SK-MEL-5 (cell line): ENCODE measurements around the gene NUP133. TPM values are rescaled to one million over a fixed set of nuclear protein-coding genes. Genes with fewer than 3 reads are reported as not detected.
A peak's percentile ranks its signal among the peaks of the same experiment; 100 is the strongest.
"Not testable (repeated sequence)": the region's sequence is repeated elsewhere in the genome, so short reads cannot be mapped to it uniquely, and the experiment has no call there.

Experiments
- DNase-seq: peaks from one replicate; pipeline ENCODE4 v3.0.0-alpha.2; 2016; ENCODE audit warnings: low read depth, low spot score
- in situ Hi-C: cut with HindIII; loops from 2 replicates; pipeline ENCODE4 v1.10.0; 2016; ENCODE audit warnings: low sequenced_read_pairs, high pct_unique_total_duplicates, low pct_unique_long_range_greater_than_20kb
- total RNA-seq: library from RNA; depleted of rRNA; stranded (reverse); fragments of >200 nt; shearing (Covaris generic); gene quantifications from 2 replicates; pipeline ENCODE4 v1.2.3, GENCODE V29; 2014

Gene NUP133
- total RNA-seq, 1 experiment from 2014 or later = 44.5 TPM

DNA sequence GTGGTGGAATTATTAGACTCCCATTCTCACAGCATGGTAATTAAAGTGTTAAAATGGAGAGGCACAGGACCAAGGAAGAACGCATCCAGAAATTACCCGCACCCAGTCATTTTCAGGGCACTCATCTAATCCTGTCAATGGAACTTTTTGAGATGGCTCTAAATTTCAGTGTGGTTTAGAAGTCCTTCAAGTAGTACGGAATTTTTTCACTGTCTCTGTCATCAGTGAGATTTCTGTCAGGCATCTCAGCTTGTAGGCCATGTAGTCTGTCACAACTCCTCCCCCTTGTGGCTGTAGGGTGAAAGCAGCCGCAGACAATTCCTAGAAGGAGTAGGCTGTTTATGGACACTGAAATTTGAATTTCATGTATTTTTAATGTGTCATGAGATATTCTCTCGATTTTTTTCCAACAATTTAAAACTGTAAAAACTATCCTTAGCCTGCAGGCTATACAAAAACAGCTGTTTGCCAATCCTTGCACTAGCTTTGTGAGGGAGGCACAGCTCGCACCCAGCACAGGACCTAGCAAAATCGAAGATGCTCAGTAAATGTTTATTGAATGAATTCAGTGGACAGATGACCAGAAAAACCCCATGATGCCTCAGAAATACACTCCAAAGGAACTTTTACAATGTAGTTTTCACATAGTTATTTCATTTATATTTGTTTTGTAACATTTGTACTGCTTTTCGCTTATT, 6.6 kb upstream of the NUP133 start:
- in situ Hi-C loops = no loop called here
- peak; percentile 84 for DNase-seq

DNA sequence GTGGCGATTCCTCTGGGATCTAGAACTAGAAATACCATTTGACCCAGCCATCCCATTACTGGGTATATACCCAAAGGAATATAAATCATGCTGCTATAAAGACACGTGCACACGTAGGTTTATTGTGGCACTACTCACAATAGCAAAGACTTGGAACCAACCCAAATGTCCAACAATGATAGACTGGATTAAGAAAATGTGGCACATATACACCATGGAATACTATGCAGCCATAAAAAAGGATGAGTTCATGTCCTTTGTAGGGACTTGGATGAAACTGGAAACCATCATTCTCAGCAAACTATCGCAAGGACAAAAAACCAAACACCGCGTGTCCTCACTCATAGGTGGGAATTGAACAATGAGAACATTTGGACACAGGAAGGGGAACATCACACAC, 3.5 kb upstream of the NUP133 start:
- in situ Hi-C loops, DNase-seq: not testable (repeated sequence)

DNA sequence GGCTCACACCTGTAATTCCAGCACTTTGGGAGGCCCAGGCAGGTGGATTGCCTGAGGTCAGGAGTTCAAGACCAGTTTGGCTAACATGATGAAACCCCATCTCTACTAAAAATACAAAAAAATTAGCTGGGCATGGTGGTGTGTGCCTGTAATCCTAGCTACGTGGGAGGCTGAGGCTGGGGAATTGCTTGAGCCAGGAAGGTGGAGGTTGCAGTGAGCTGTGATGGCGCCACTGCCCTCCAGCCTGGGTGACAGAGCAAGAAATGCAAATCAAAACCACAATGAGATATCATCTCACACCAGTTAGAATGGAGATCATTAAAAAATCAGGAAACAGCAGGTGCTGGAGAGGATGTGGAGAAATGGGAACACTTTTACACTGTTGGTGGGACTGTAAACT, 3.1 kb upstream of the NUP133 start:
- DNase-seq, in situ Hi-C loops: not testable (repeated sequence)

DNA sequence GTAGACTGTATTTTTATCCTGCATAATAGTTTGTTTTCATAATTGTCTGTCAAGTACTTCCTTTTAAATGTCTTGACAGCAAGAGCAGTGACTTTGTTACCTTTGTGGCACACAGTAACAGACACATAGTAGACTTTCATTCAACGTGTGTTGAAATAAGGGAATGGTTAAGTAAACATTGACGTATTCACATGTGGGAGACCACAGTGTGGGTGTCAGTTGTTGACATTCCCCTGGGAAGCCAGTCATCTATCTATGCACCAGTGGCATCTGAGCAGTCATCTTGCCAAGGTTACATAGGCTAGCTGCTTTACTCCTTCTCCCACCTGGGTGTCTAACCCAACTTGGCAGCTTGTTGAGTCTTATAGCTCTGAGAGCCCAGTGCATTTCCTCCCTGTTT, 1.4 kb upstream of the NUP133 start:
- in situ Hi-C loops = no loop called here
- no peak for DNase-seq

DNA sequence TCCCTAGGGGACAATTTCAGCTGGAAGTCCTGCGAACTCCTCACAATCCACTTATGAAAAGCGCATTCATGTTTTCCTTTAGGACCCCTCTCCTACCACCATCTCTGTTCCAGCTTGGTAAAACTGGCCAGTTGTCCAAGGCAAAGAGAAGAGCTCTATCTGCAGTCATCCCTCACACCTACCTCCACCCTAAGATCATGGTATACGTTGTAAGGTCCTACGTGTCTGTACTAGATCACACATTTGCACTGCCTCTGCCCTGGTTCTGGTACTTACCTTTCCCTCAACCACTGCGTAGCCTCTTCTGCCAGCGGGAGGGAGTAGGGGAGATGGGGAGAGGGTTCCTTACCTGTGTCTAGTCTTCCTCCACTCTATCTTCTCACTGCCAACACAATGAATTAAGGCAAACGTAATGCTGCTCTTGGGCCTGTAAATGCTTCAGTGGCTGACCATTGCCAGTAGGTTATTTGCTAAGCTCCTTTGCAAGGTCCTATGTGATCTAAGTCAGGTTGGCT, 739 bp upstream of the NUP133 start:
- in situ Hi-C loops = no loop called here
- no peak for DNase-seq

DNA sequence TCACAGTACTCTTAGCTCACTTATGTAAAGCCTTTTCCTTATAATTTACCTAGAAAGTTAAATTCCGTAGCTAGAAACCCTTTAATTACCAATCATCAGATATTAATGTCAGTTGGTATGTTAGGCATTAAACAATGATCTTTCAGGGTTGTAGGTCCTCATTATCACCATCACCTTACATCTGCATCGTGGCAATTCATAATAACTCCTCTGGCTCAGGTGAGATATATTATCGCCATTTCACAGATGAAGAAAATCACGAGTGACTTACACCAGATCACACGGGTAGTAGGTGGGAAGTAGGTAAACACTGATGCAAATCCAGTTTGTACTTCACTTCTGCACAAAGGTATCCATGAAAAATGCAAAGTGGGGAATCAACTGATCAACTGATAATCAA, 639 bp downstream of the NUP133 start:
- no peak for DNase-seq
- in situ Hi-C loops = no loop called here

DNA sequence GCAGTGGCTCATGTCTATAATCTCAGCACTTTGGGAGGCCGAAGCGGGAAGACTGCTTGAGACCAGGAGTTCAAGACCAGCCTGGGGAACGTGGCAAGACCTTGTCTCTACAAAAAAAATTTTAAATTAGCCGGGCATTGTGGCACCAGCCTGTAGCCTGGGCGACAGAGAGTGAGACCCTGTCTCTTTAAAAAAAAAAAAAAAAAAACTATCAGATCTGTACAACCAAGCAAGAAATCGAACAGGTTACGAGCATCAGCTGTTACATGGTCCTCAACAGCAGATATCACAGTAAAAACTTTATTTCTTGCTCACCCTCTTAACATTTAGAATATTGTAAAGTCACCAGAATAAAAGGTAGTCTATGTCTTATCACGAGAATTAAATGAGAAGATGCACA, 1.5 kb downstream of the NUP133 start:
- in situ Hi-C loops = no loop called here

DNA sequence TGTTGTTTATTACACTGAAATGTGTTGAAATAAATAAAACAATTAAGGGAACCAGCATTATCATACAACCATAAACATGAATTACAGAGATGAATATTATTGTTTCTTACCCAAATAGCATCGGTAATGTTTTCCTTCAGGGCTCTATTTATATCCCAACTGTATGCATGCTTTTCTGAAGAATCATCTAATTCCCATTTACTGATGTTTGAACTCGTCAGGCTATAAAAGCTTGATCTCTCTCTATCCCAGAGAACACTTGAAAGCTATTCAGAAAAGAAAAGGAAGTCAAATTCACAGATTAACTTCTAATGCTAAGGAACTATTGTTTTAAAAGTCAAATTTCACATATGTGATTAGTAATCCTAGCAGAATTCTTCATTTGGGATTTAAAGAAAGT, 12.4 kb downstream of the NUP133 start:
- no peak for DNase-seq
- in situ Hi-C loops = no loop called here

More for the DNA sequence above, 1.5 kb downstream of the NUP133 start:
- DNase-seq = no peak

DNA sequence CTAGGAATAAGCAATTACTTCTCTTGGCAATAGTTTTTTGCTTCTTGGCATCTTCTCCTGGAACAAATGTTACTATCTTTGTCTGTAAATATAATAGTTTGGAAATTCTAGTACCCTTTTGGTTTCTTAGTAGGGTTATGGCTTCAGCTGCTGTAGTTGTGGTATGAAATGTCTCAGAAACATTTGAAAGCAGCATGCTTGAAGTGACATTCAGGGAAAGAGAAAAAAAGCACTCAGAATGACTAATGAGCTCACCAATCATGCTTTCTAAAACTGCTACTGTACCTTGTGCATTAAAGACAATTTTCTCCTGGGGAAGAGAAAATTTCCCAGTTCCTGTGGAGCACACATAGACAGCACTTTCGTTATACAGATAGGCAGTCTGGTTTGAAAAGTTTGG, 21.0 kb downstream of the NUP133 start:
- DNase-seq = no peak
- in situ Hi-C loops = no loop called here

DNA sequence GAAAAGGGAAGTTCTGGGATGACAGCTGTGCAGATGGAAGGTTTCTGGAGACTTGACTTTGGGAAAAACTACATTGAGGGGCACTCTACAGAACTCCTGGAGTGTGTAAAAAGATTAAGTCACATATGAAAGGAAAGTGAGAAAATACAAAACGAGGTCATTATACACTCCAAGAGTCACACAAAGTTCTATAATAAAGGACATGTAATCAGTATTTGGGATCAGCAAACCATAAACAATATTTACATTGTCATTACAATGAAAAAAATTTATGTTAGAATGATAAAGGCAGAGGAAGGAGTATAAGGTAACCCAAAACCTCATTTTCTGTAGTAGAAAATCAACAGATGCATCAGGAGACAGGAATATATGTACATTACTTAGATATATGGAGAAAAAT, 22.8 kb downstream of the NUP133 start:
- in situ Hi-C loops = no loop called here
- DNase-seq = no peak

DNA sequence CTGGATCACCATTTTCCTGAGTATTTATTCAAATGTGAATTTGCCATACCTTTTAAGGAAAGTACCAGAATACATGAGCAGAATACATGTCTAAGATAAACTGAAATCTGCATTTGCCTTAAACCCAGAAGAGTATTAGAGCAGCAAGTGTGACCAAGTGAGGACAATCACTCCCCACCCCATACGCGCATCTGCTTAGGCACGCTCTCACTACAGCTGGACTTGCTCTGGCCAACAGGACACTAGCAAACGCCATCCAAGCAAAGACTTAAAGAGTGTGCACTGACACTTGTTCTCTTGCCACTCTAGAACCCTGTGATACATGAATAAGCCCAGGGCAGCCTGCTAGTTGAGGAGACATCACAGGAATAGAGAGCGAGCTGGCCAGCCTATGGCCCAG, 25.6 kb downstream of the NUP133 start:
- in situ Hi-C loops = no loop called here

DNA sequence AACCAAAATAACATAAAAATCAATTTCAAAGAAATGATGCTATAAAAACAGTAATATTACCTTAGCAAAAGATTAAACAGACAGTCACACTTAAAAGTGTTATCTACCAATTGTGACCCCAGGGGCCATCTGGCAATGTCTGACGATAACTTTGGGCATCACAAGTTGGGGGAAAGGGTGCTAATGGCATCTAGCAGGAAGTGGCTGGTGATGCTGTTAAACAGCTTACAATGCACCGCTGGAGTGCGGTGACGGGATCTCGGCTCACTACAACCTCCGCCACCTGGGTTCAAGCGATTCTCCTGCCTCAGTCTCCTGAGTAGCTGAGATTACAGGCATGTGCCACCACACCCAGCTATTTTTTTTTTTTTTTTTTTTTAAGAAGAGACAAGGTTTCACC, 27.6 kb downstream of the NUP133 start:
- no peak for DNase-seq
- in situ Hi-C loops = no loop called here

More for the DNA sequence above, 25.6 kb downstream of the NUP133 start:
- DNase-seq = no peak

DNA sequence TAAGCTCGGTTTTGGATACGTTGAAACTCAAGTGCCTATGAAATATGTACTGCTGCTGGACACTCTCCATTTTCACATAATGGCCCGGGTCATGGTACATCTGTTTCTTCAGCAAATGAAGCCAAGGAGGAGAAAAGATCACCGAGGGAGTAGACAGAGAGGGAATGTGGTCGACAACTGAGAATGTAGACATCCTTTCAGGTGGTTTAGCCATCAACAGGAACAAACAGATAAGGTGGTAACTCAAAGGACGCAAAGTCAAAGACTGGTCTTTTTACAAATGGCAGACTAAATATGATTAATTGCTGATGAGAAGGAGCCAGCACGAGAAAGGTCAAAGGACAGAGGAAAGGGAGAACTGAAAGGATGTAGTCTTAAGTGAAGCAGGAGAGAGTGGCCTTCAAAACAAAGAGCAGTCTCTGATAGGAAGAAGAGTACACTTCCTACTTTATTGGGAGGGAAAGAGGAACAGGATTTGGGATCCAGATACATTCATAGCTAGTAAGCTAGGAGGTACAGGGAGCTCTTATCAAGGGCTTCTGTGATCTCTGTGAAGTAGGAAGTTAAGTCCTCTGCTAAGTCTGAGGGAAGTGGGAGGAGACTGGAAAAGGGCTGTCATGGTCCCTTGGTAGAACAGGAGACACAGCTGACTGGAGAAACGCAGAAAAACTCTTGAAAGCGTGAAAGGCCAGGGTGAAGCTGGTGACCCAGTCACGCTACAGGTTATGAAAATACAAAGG, 28.3 kb downstream of the NUP133 start:
- in situ Hi-C loops = no loop called here
- DNase-seq = no peak

DNA sequence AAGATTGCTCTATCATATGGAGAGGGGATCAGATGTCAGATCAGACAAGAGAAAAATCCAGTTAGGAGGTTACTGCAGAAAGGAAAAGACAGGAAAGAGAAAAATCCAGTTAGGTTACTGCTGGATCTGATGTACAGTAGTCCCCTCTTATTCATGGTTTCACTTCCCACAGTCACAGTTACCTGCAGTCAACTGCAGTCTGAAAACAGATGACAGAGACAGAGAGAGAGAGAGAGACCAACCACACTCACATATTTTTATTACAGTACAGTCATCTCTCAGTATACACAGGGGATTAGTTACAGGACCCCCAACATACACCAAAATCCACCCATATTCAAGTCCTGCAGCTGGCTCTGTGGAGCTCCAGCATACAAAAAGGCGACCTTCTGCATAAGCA, 29.3 kb downstream of the NUP133 start:
- DNase-seq = no peak
- in situ Hi-C loops = no loop called here

DNA sequence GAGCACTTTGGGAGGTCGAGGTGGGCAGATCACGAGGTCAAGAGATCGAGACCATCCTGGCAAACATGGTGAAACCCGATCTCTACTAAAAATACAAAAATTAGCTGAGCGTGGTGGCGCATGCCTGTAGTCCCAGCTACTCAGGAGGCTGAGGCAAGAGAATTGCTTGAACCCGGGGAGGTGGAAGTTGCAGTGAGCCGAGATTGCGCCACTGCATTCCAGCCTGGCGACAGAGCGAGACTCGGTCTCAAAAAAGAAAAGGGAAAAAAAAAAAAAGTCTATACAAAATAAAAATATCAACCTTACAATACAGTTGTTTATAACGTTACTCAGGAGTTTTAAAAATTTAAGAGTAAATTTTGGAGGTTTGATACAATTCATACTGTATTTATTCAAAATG, 32.3 kb downstream of the NUP133 start:
- in situ Hi-C loops, DNase-seq: not testable (repeated sequence)

DNA sequence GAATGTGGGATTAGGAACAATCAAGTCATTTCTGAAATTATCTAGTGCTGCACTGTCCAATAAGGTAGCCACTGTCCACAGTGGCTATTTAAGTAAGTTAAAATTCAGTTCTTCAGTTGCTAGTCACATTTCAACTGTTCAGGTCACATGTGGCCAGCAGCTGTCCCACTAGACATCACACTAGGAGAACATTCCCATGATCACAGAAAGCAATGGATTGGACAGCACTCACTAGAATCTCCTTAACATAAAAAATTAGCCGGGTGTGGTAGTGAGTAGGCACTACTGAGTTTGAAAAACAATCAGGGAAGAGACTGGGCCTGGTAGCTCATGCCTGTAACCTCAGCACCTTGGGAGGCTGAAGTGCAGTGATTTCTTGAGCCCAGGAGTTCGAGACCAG, 33.6 kb downstream of the NUP133 start:
- no peak for DNase-seq
- in situ Hi-C loops = no loop called here

DNA sequence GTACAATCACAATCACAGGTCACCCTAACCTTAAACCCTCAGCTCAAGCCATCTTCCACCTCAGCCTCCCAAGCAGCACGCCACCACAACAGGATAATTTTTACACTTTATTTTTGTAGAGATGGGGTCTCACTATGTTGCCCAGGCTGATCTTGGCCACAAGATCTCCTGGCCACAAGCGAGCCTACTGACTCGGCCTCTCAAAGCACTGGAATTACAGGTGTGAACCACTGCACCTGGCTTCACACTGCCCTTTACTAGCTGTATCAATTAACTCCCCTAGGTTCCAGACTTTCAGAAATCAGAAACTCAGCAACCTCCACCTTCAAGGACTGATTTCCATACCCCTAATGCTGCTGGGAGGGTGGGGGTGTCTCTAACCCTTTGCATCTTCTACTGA, 37.0 kb downstream of the NUP133 start:
- no peak for DNase-seq
- in situ Hi-C loops = no loop called here

DNA sequence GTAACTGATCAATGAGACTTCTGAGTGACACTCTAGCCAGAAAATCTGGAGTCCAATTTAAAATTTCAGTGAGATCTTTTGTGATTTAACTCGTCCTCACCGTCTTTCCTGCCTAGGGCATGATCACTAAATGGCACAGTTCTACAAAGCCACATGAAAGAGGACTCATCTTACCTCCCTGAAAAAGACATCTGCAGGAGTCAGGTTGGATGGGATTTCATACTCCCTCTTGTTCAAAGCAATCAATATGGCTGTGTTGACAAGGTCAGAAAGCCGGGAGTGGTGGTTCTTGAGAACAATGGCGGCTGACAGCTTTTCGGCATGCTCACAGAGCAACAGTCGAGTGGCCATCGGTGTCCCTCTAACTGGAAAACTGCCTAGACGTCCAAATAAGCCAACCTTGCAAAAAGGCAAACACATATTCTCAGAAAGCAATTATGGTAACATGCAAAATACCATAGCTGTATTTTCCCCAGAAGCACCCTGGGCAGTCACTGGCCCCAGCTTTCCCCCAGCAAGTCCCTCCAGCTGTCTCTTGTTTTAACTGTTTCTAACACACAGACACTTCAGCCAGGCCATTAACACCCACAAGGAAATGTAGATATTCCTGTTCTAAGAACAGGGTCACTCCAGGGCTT, 37.6 kb downstream of the NUP133 start:
- no peak for DNase-seq
- in situ Hi-C loops = no loop called here

DNA sequence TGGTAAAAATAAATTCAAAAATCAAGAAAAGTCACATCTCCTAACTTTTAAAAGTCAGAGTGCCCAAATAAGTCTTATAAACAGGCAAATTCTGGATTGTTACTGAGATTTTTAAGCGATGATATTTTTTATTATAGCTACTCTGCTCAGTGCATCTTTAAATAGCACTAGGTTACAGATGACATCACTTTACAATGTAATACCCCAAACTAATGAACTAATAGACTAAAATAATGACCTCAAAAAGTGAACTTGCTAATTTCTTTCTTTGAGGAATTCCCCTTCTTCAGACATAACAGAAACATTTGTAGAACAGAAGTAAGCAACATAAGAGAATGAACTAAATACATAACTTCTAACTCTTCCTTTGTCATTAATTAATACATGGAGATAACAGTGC, 41.3 kb downstream of the NUP133 start:
- in situ Hi-C loops = no loop called here
- no peak for DNase-seq
